Astrocyte of the spinal cord (primary cell): ENCODE results near the gene RBM22.

Experiments
- DNase-seq: peaks from one replicate; pipeline ENCODE4 v3.0.0; 2011; ENCODE audit warnings: low read depth, low spot score
- H3K4me3 ChIP-seq: 2 replicates; pipeline ENCODE4 v1.5.1; 2011; ENCODE audit warnings: low read depth, mild to moderate bottlenecking, low read length, moderate library complexity
- CTCF ChIP-seq: IDR thresholded peaks from 2 replicates; pipeline ENCODE4 v1.5.1; 2012; ENCODE audit warnings: low read depth, mild to moderate bottlenecking, low read length, inconsistent platforms
- in situ Hi-C: cut with HindIII; loops from 2 replicates; pipeline ENCODE4 v1.10.0; 2017; ENCODE audit warnings: low sequenced_read_pairs

Gene RBM22

DNA sequence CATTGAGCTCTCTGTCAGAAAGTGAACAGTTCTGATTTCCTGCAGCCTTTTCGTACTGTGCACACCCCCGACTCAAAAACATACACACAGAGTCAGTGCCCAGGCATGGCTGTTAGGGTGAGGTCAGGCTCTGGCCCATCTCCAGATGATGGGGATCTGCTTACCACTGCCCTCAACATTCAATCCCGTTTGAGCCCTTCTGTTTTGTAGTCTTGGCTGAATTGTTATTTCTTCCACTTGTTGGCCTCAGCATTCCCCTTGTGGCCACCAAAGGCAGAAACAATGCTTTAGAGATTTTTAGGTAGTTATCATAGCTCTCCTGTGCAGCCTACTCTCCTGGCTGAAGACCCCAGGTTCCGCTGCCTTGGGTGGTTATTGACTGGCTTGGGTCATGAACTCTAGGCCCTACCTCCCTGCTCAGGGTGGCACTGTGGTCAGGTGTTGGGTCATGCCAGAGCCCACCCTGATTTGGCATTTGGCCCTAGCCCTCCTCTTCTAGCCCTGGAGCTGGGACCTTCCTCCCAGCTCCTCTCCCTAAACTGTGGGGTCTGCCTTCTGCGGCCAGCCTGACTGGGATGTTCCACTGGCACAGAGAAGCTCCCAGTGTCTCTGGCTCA, 47.6 kb downstream of the RBM22 start:
- H3K4me3 ChIP-seq, result no peak overlapping the region
- peak; percentile 56 for DNase-seq
- peak; percentile 51 for TF ChIP-seq CTCF
- in situ Hi-C loops, result no loop called here

GRCh38 chr5:150651924-150652671, 48.8 kb downstream of the RBM22 start:
- H3K4me3 ChIP-seq, result no peak overlapping the region
- in situ Hi-C loops, result no loop called here
- DNase-seq, result no peak
- TF ChIP-seq CTCF, result no peak

DNA sequence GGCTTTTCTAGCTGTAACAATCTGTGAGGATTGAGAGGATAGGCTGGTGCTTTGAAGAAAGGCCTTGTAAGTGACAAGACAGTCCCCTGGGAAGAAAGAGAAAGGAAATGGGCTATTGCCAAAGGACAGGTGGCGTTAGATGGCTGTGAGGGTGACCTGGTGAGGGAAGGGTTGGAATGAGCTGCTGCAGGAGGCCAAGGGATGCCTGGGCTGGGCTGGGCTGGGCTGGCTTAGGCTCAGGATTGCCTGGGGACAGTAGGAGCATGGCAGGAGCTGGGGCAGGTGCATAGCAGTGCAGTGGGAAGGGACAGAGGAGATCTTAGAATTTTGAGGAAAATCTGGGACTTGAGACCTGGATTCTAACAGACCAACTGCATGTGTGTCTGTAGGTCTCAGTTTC, 49.5 kb downstream of the RBM22 start:
- in situ Hi-C loops, result no loop called here
- no peak for TF ChIP-seq CTCF
- H3K4me3 ChIP-seq, result no peak overlapping the region
- no peak for DNase-seq

GRCh38 chr5:150650021-150651006, 50.5 kb downstream of the RBM22 start:
- in situ Hi-C loops, result no loop called here
- DNase-seq, result no peak
- no peak for TF ChIP-seq CTCF
- H3K4me3 ChIP-seq, result no peak overlapping the region

GRCh38 chr5:150649108-150650020, 51.5 kb downstream of the RBM22 start:
- in situ Hi-C loops, result no loop called here
- no peak for TF ChIP-seq CTCF

More at GRCh38 chr5:150649108-150650020, 51.5 kb downstream of the RBM22 start:
- no peak overlapping the region for H3K4me3 ChIP-seq
- no peak for DNase-seq
